Kidney glomerular epithelial cell (primary cell): ENCODE measurements around the gene SGTB.
"Not testable (repeated sequence)": the region's sequence is repeated elsewhere in the genome, so short reads cannot be mapped to it uniquely, and the experiment has no call there.

Experiments
- DNase-seq: peaks from one replicate; lab custom pipeline; 2025; lab: John Stamatoyannopoulos, UW

Gene SGTB

DNA sequence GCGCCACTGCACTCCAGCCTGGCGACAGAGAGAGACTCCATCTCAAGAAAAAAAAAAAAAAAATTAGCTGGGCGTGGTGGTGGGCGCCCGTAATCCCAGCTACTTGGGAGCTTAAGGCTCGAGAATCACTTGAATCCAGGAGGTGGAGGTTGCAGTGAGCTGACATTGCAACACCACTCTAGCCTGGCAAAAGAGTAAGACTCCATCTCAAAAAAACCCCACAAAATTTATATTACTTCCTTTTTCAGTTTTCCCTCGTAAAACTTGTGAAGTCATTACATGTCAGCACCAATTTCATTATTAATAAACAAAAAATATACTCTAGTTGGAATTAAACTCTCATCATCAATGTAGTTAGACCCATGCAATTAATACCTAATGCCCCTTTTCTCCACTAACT lies 53.2 kb downstream of the SGTB start:
- no peak for DNase-seq

DNA sequence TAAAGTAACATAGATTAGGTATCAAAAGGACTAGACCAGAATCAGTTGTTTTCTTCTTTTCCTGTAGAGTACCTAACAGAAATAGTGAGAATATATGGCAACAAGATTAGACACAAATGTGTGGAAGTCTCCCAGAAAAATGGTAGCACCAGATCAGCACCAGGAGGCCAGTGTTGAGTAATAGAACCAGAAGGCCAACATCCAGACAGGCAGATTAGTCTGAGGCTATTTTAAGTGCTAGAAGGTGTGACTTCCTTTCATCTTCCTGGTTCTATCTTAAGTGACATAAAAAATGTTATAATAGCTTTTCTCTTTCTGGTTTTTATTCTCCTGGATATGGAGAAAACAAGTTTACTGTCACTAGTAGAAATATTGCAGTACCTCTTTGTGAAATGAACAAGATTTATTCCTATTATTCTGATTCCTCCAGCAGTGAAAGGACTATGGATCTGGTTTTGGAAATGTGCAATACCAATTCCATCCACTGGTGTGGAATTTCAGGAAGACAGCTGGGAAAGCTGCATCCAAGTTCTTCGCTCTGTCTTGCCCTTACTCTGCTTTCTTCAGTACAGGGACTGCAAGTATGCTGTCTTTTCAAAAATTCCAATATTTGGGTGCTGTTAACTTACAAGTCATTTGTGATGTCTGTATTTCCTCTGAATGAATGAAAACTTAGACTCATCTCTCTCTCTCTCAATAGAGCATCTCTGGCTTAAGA lies 57.9 kb downstream of the SGTB start:
- peak; percentile 28 for DNase-seq

DNA sequence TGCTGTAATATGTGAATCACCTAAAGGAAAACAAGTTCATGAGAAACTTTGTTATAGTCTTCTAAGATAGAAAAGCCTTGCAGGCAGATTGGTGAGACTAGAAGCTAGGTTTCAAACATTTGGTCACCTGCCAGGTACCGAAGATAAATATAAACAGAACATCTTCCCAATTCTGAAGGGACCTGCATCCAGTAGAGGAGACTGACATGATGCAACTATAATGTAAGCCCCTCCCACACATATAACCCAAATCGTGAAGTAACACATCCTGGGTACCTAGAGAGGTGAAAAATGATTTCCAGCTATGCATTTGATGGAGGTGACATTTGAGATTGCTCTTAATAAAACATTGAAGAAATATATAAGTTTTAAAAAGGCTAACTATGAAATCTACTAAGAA lies 67.2 kb downstream of the SGTB start:
- no peak for DNase-seq

DNA sequence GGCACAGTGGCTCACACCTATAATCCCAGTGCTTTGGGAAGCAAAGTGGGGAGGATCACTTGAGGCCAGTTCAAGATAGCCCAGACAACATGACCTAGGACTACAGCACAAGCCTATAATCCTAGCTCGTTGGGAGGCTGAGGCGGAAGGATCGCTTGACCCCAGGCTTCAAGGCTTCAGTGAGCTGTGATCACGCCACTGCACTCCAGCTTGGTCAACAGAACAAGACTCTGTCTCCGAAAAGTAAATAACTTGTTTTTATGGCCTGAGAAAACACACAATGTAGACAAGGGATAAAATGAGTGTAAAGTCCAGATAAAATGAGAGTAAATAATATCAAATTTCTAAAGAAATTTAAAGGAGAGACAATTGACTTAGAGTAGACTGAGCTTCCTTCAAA lies 70.8 kb downstream of the SGTB start:
- no peak for DNase-seq

DNA sequence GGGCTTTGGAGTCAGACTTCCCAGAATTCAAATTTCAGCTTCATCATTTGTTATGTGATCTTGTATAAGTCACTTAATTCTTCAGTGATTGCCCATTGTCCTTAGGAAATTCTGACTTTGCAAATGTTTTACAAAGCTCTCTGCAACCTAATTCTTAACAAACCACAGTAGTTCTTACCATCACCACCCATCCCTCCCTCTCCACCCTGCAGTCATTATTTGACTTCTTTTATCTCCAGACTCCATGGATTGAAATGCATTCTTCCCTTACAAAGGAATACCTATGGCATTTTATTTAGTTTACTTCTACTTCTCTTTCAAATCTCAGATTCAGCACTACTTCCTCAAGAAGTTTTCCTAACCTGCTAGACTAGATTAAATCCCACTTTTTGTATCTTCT lies 74.0 kb downstream of the SGTB start:
- DNase-seq: no peak

DNA sequence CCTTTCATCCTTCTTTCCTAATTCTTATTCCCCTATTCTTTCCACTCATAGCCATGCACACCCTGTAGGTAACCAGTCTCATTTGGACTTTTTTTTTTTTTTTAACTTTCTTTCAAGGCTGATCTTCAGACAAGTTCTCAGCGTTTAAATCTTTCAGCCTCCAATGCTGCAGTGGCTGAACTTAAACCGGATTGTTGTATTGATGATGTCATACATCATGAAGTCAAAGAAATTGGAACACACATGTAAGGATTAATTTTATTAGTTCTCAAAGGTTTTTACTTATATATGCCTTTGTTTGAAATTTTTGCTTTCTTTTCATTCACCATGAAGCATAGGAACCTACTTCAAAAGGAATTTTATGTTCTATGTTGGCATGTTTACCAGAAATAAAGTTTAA lies 75.0 kb downstream of the SGTB start:
- no peak for DNase-seq

DNA sequence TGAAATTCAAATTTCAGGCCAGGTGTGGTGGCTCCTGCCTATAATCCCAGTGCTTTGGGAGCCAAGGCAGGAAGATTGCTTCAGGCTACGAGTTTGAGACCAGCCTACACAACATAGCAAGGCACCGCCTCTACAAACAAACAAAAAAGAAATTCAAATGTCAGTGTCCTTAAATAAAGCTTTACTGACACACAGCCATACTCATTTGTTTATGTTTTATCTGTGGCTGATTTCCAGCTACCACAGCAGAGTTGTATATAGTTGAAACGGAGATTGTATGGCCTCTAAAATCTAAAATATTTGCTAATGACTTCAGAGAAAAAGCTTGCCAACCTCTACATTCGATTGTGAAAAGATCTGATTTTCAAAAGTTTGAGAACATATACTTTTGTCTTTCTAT lies 81.7 kb downstream of the SGTB start:
- no peak for DNase-seq

DNA sequence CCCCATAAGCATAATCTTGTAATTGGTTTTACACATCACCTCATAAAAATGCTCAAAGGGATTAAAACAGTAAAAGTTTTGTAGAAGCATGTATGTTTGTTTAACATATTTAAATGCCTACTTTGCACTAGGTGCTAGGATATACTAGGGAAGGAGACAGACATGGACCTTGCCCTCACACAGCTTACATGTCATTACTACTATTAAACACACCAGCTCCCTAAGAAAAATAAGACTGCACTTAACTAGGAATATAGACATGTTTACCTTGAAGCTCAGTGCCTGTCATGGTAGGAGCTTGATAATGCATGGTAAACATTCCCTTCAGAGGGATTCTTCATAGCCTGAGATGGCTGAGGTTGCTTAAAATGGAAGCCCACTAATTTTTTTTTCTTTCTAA lies 90.9 kb downstream of the SGTB start:
- no peak for DNase-seq

DNA sequence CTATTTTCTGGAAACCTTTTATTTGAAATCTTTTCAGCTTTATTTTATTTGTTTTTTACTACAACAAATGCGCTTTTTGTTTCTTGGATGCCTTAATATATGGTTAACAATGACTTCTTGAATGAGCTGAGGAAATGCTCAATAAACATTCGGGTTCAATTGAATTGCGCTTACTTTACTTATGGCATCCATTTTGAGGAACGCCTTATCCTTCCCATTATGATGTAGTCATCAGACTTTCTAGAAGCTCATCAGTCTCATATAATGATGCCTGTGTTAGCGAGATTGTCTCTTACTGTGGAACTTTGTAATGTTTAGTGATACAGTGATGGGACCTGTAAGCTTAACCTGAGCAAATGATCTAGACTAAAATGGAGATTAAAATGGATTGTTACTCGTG lies 96.2 kb downstream of the SGTB start:
- DNase-seq: no peak

DNA sequence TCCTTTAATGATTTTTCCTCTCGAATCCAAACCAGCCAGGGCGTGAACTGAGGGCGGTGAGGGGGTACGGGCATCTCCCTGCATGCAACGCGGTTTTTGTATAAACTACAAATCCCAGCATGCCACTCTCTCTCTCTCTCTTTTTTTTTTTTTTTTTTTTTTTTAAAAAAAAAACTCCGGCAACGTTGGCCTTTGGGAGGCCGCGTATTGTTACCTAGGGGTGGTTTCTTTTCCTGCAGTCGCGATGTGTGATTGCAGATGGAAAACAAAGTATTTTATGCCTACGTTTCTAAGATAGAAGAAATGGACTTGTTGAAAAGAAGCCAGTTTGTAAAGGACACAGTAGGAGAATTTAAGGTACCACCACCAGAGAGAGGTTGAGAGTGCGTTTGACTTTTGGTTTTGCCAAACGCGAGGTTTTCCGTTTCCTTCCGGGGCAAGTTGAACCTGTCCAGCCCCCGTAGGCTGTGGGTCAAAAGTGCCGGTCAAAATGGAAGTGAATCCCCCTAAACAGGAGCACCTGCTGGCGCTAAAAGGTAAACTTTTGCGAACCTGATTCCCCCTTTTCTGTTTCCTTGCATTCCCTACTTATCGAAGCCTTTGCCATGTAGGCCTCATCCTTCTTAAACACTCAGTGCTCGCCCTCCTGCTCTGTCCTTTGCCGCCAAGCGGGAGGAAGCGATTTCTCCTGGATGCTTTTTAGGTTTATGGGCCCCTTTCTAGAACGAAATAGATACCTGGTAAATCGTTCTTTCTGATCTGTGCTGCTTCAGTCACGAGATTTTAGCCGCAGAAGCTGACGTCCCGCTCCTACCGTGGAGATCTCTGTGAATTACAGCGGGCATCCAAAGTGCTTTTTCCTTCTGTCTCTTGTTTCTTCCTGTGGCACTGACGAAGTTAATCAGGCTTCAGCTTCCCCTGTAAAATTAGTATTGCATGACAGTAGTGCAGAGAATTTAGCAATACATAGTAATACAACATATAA lies 97.0 kb downstream of the SGTB start, which contains the start of the genes SHLD3 and TRAPPC13:
SHLD3 (plus strand) TSS at position 457 of the 985 bp plus-strand sequence. CDS start 4,561 bp downstream, outside the sequence.
TRAPPC13 (plus strand) TSS at position 457 of the 985 bp plus-strand sequence; CDS start at position 491, 34 bp downstream.
- DNase-seq: peak; percentile 94

DNA sequence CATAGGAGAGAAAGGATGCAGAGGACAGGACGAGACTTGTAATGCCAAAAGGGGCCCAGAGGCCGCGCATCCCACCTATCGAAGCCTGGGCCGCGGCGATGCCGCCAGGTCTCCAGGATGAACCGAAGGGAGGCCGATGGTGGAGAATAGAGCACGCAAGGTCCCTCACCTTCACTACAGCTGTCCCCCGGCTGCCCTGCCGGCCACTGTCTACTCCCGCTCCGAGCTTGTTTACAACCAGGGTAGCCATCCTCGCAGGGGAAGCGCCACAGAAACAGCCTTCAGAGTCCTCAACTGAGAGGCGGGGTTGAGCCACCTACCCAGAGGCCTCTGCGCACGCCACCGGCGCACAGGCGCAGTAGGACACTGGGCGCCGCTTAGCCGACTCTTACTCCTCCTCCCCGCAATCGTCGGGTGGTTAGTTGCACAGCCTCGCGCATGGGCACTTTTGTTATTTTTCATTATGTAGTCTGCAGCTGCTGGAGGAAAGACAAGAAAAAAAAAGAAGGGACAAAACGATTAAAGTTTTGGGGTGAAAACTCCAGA lies 97.8 kb downstream of the SGTB start, which contains the start of gene TRIM23:
TRIM23 (minus strand) TSS at position 309 of the 546 bp plus-strand sequence; CDS start at position 250, 59 bp downstream.
- peak; percentile 94 for DNase-seq

DNA sequence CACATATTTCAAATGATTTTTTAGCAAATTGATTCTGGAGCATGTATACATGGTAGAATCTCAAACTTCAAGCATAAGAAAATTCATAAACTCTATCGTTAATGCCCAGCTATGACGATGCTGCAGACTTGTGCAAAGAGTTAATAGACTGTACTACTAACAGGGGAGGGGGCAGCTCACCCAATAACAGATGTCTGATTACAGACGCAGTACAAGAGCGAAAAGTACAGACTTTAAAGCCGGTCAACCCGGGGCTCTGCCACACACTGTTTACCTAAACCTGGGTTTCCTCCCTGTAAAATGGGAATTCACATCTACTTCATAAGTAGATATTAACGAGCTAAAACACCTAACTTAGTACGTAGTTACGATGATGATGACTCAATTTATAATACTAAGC lies 98.4 kb downstream of the SGTB start:
- no peak for DNase-seq

DNA sequence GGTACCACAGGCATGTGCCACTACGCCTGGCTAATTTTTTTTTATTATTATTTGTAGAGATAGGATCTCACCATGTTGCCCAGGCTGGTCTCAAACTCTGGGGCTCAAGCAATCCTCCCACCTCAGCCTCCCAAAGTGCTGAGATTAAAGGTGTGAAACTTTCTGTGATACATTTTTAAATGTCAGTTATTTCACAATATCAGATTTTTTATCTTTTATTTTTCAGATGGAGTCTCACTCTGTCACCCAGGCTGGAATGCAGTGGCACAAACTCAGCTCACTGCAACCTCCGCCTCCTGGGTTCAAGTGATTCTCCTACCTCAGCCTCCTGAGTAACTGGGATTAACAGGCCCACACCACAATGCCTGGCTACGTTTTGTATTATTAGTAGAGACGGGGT lies 99.9 kb downstream of the SGTB start:
- not testable (repeated sequence) for DNase-seq

DNA sequence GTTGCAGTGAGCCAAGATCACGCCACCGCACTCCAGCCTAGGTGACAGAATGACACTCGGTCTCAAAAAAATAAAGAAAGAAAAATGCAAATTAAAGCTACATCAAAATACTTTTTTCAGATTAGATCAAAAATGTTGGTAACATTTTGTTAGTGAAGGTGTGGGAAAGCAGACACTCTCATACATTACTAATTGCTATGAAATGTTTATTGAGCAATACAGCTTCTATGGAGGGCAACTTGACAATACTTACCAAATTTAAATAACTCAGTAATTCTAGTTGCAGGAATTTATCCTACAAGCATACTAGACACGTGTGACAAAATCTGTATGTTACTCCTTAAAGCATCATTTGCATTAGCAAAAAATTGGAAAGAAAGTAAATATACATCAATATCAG lies 101.9 kb downstream of the SGTB start:
- DNase-seq: no peak
